Neural crest cell (in vitro differentiated cells): ENCODE measurements around the gene FAM169A. TPM values are rescaled to one million over a fixed set of nuclear protein-coding genes. Genes with fewer than 3 reads are reported as not detected.

Source experiments
- DNase-seq: peaks from one replicate; pipeline ENCODE4 v3.0.0; 2021; ENCODE audit warnings: low read depth, mixed read lengths, low spot score
- H3K27ac Mint-ChIP-seq: one replicate; pipeline ENCODE4 v1.8.0; 2021; ENCODE audit warnings: mild to moderate bottlenecking, mixed read lengths; ENCODE audit not compliant: unreplicated experiment
- H3K27me3 Mint-ChIP-seq: 2 replicates; pipeline ENCODE4 v1.8.0; 2021; ENCODE audit warnings: low read depth, mild to moderate bottlenecking, mixed read lengths
- H3K36me3 Mint-ChIP-seq: 2 replicates; pipeline ENCODE4 v1.8.0; 2021; ENCODE audit warnings: low read depth, mild to moderate bottlenecking, mixed read lengths
- H3K4me1 Mint-ChIP-seq: 2 replicates; pipeline ENCODE4 v1.8.0; 2021; ENCODE audit warnings: mixed read lengths
- H3K4me3 Mint-ChIP-seq: one replicate; pipeline ENCODE4 v1.8.0; 2021; ENCODE audit warnings: mild to moderate bottlenecking, mixed read lengths
- H3K9me3 Mint-ChIP-seq: 2 replicates; pipeline ENCODE4 v1.8.0; 2021; ENCODE audit warnings: mixed read lengths
- total RNA-seq: library from RNA; stranded (reverse); gene quantifications from 2 replicates; pipeline ENCODE4 v1.2.1, GENCODE V29; 2021
- TF ChIP-seq, protein P1 (sequence below): fragments of 200-600 bp; sonication (generic); conservative IDR thresholded peaks from 2 replicates; pipeline ENCODE4 v1.5.0; 2021; ENCODE audit warnings: antibody characterized with exemption, mild to moderate bottlenecking

Gene FAM169A
- total RNA-seq, 1 donor from 2014 or later = 13.6 TPM

DNA sequence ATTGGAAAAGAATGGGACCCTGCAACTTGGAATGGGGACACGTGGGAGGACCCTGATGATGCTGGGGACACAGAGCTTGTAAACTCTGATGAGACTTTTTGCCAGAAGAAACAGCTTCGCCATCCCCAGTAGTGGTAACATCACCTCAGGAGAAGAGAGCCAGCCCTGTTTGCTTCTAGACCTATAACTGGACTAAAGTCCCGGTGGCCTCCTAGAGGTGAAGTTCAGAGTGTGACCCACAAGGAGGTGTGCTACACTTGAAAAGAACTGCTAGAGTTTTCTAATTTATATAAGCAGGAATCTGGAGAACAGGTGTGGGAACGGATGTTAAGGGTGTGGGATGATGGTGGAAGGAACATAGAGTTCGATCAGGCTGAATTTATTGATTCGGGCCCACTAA lies 79.3 kb downstream of the FAM169A start:
- DNase-seq = no peak
- Mint-ChIP-seq H3K27ac (no peak overlapping the region), H3K36me3 (peaks cover 42% of the 10 kb centered on the region), H3K27me3 (no peaks in the 10 kb centered on the region), H3K4me1 (no peaks in the 10 kb centered on the region), H3K9me3 (peaks cover 11% of the 10 kb centered on the region), H3K4me3 (no peak overlapping the region)
- TF ChIP-seq, protein P1, sequence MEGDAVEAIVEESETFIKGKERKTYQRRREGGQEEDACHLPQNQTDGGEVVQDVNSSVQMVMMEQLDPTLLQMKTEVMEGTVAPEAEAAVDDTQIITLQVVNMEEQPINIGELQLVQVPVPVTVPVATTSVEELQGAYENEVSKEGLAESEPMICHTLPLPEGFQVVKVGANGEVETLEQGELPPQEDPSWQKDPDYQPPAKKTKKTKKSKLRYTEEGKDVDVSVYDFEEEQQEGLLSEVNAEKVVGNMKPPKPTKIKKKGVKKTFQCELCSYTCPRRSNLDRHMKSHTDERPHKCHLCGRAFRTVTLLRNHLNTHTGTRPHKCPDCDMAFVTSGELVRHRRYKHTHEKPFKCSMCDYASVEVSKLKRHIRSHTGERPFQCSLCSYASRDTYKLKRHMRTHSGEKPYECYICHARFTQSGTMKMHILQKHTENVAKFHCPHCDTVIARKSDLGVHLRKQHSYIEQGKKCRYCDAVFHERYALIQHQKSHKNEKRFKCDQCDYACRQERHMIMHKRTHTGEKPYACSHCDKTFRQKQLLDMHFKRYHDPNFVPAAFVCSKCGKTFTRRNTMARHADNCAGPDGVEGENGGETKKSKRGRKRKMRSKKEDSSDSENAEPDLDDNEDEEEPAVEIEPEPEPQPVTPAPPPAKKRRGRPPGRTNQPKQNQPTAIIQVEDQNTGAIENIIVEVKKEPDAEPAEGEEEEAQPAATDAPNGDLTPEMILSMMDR = no peak

- Mint-ChIP-seq H3K4me3 (no peak overlapping the region), H3K27ac (no peak overlapping the region), H3K4me1 (no peaks in the 10 kb centered on the region)
Measured at GRCh38 chr5:74778609-74779008, 87.6 kb downstream of the FAM169A start.

DNA sequence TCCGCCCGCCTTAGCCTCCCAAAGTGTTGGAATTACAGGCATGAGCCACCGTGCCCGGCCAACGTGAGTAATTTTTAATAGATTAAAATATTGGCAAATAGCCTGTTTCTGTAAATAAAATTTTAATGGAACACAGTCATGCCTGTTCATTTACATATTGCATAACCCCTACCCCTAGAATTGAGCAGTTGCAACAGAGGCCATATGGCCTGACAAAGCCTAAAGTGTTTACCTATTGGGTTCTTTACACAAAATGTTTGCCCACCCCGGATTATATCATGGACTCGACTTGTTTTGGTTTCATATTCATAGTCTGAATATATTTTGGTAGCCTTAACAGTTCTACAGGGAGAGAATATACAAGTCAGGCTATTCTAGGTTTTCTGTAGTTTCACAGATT lies 93.8 kb downstream of the FAM169A start:
- Mint-ChIP-seq H3K4me1 (peaks cover 10% of the 10 kb centered on the region), H3K27ac (no peak overlapping the region), H3K27me3 (no peaks in the 10 kb centered on the region), H3K4me3 (no peak overlapping the region), H3K9me3 (no peaks in the 10 kb centered on the region), H3K36me3 (peaks cover 9% of the 10 kb centered on the region)
- no peak for DNase-seq
- TF ChIP-seq, protein P1 = no peak

More at GRCh38 chr5:74778609-74779008, 87.6 kb downstream of the FAM169A start:
- Mint-ChIP-seq H3K9me3 (no peaks in the 10 kb centered on the region), H3K27me3 (no peaks in the 10 kb centered on the region), H3K36me3 (peaks cover 2% of the 10 kb centered on the region)
- TF ChIP-seq, protein P1 = no peak
- DNase-seq = no peak

DNA sequence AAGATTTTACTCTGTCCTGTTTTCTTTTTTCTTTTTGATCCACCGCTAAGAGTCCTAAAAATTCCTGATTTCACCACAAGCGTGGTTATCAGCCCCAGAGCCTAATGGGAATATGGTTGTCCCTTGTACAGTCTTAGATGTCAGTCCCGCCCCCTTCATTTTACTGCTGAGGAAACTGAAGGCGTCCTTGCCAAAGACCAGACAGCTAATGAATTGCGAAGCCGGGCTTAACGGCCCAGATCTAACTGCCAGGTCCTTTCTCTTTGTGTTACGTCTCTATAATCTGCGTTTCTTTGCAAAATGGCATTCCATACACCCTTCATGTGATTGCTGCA lies 98.6 kb downstream of the FAM169A start:
- no peak for DNase-seq
- H3K4me3 Mint-ChIP-seq = peak overlapping the region; percentile 100
- no peaks in the 10 kb centered on the region for H3K9me3 Mint-ChIP-seq
- peaks cover 29% of the 10 kb centered on the region for H3K4me1 Mint-ChIP-seq
- peaks cover 11% of the 10 kb centered on the region for H3K36me3 Mint-ChIP-seq
- H3K27ac Mint-ChIP-seq = peak overlapping the region; percentile 97
- H3K27me3 Mint-ChIP-seq = no peaks in the 10 kb centered on the region
- TF ChIP-seq, protein P1 = no peak

GRCh38 chr5:74766849-74767578 lies 99.2 kb downstream of the FAM169A start, which contains the start of the genes GFM2 and NSA2:
GFM2 (minus strand) TSS chr5:74767117; CDS start chr5:74763742, 3,375 bp downstream.
NSA2 (plus strand) TSS chr5:74767249; CDS start chr5:74767361, 112 bp downstream.
- Mint-ChIP-seq H3K36me3 (peaks cover 11% of the 10 kb centered on the region), H3K4me1 (peaks cover 29% of the 10 kb centered on the region), H3K9me3 (no peaks in the 10 kb centered on the region), H3K27me3 (no peaks in the 10 kb centered on the region), H3K27ac (peak within 1 kb of the TSS; percentile 97), H3K4me3 (peak within 1 kb of the TSS; percentile 100)
- DNase-seq = peak; percentile 89
- TF ChIP-seq, protein P1 = no peak
